ENCODE data around the gene KRTAP12-2. TPM values are rescaled to one million over a fixed set of nuclear protein-coding genes. Genes with fewer than 3 reads are reported as not detected.

Gene KRTAP12-2
- total RNA-seq, 4 donors from 2014 or later, result not detected

- H3K4me3 ChIP-seq, result no peak overlapping the region
- intact Hi-C loops (cut with DNase I), result no loop called here
- H3K27ac ChIP-seq (replicated peaks in 1 of 4), result no peak overlapping the region
- H3K36me3 ChIP-seq, result no peaks in the 10 kb centered on the region
- TF ChIP-seq POLR2A (IDR thresholded peaks at IDR 0.05; ENCODE audit: low read depth) (no peak), POLR2AphosphoS5 (IDR thresholded peaks at IDR 0.05) (no peak), CTCF (IDR thresholded peaks at IDR 0.05) (no peak), EP300 (IDR thresholded peaks at IDR 0.05) (no peak)
- H3K4me1 ChIP-seq, result peaks cover 0 to 5% (median 0%) of the 10 kb centered on the region in 4 donors
- peak; percentile 81 for DNase-seq (ENCODE audit: extremely low spot score)
- peaks cover 0 to 37% (median 0%) of the 10 kb centered on the region in 4 donors for H3K27me3 ChIP-seq
- WGBS, result 82% methylated on average over 6 of the region's 7 CpGs
- peaks cover 0 to 25% (median 23%) of the 10 kb centered on the region in 4 donors for H3K9me3 ChIP-seq
These were observed 41.0 kb downstream of the KRTAP12-2 start for GRCh38 chr21:44625756-44626155.

- Histone ChIP-seq H3K9me3 (peaks cover 0 to 30% (median 16%) of the 10 kb centered on the region in 4 donors), H3K4me1 (peaks cover 0 to 5% (median 0%) of the 10 kb centered on the region in 4 donors), H3K27me3 (peaks cover 0 to 28% (median 0%) of the 10 kb centered on the region in 4 donors), H3K36me3 (no peaks in the 10 kb centered on the region), H3K4me3 (no peak overlapping the region), H3K27ac (replicated peaks in 1 of 4) (no peak overlapping the region)
- intact Hi-C loops (cut with DNase I), result no loop called here
- TF ChIP-seq CTCF (IDR thresholded peaks at IDR 0.05) (no peak), POLR2AphosphoS5 (IDR thresholded peaks at IDR 0.05) (no peak), EP300 (IDR thresholded peaks at IDR 0.05) (no peak), POLR2A (IDR thresholded peaks at IDR 0.05; ENCODE audit: low read depth) (no peak)
- DNase-seq (ENCODE audit: extremely low spot score), result no peak
These were observed 43.2 kb downstream of the KRTAP12-2 start for GRCh38 chr21:44623575-44623974.

GRCh38 chr21:44619886-44620285, 46.8 kb downstream of the KRTAP12-2 start:
- no peak for TF ChIP-seq CTCF (IDR thresholded peaks at IDR 0.05)
- no peak for TF ChIP-seq POLR2A (IDR thresholded peaks at IDR 0.05; ENCODE audit: low read depth)
- TF ChIP-seq POLR2AphosphoS5 (IDR thresholded peaks at IDR 0.05), result no peak
- TF ChIP-seq EP300 (IDR thresholded peaks at IDR 0.05), result no peak
- H3K27ac ChIP-seq (replicated peaks in 1 of 4), result no peak overlapping the region
- H3K4me1 ChIP-seq, result no peaks in the 10 kb centered on the region
- DNase-seq (ENCODE audit: extremely low spot score), result no peak
- no peaks in the 10 kb centered on the region for H3K36me3 ChIP-seq
- peaks cover 0 to 29% (median 14%) of the 10 kb centered on the region in 4 donors for H3K9me3 ChIP-seq
- intact Hi-C loops (cut with DNase I), result no loop called here
- H3K4me3 ChIP-seq, result no peak overlapping the region
- H3K27me3 ChIP-seq, result peaks cover 0 to 20% (median 0%) of the 10 kb centered on the region in 4 donors
- WGBS, result 85% methylated on average over 6 of the region's 6 CpGs

- WGBS, result 64% methylated on average over 3 of the region's 3 CpGs
- Histone ChIP-seq H3K36me3 (no peaks in the 10 kb centered on the region), H3K4me3 (no peak overlapping the region), H3K9me3 (peaks cover 0 to 19% (median 6%) of the 10 kb centered on the region in 4 donors), H3K4me1 (no peaks in the 10 kb centered on the region), H3K27ac (replicated peaks in 1 of 4) (no peak overlapping the region), H3K27me3 (peaks cover 0 to 27% (median 0%) of the 10 kb centered on the region in 4 donors)
- TF ChIP-seq CTCF (IDR thresholded peaks at IDR 0.05) (no peak), POLR2A (IDR thresholded peaks at IDR 0.05; ENCODE audit: low read depth) (no peak), EP300 (IDR thresholded peaks at IDR 0.05) (no peak)
- DNase-seq (ENCODE audit: extremely low spot score), result peak; percentile 72
- intact Hi-C loops (cut with DNase I), result no loop called here
These were observed 47.8 kb downstream of the KRTAP12-2 start for GRCh38 chr21:44618909-44619308.

GRCh38 chr21:44618504-44618903, 48.2 kb downstream of the KRTAP12-2 start:
- Histone ChIP-seq H3K36me3 (no peaks in the 10 kb centered on the region), H3K4me1 (no peaks in the 10 kb centered on the region), H3K4me3 (no peak overlapping the region), H3K27ac (replicated peaks in 1 of 4) (no peak overlapping the region), H3K27me3 (peaks cover 0 to 32% (median 0%) of the 10 kb centered on the region in 4 donors), H3K9me3 (peaks cover 0 to 15% (median 2%) of the 10 kb centered on the region in 4 donors)
- peak; percentile 79 for DNase-seq (ENCODE audit: extremely low spot score)
- TF ChIP-seq POLR2A (IDR thresholded peaks at IDR 0.05; ENCODE audit: low read depth) (no peak), CTCF (IDR thresholded peaks at IDR 0.05) (peak in 1 of 3 experiments; percentile 17), POLR2AphosphoS5 (IDR thresholded peaks at IDR 0.05) (no peak), EP300 (IDR thresholded peaks at IDR 0.05) (no peak)
- WGBS, result 13% methylated on average over 4 of the region's 4 CpGs
- intact Hi-C loops (cut with DNase I), result no loop called here
